Thoracic aorta (tissue), 2 donors: ENCODE data around the gene FIG4. TPM values are rescaled to one million over a fixed set of nuclear protein-coding genes. Genes with fewer than 3 reads are reported as not detected.
"Not testable (repeated sequence)": the region's sequence is repeated elsewhere in the genome, so short reads cannot be mapped to it uniquely, and the experiment has no call there.

Experiments
- ATAC-seq: fragments of 150-250 bp; one replicate; pipeline ENCODE4 v1.8.0; 2017; ENCODE audit warnings: low read depth; ENCODE audit not compliant: insufficient number of reproducible peaks, low FRiP score
- DNase-seq: peaks from one replicate; pipeline ENCODE4 v3.0.0-alpha.2; 2020; ENCODE audit warnings: low spot score
- H3K27ac ChIP-seq, 2 donors: fragments of 200-600 bp; sonication (generic); 1 replicate in 1 of 2; 2 replicates in 1 of 2; pipeline ENCODE4 v1.5.1; 2016; ENCODE audit warnings: mild to moderate bottlenecking in 2 of 2, moderate library complexity in 2 of 2
- H3K27me3 ChIP-seq: fragments of 200-600 bp; sonication (generic); replicated peaks from 2 replicates; pipeline ENCODE4 v1.6.0; 2016; ENCODE audit warnings: mild to moderate bottlenecking; ENCODE audit not compliant: insufficient read depth
- H3K36me3 ChIP-seq: fragments of 200-600 bp; sonication (generic); one replicate; pipeline ENCODE4 v1.5.1; 2016
- H3K4me1 ChIP-seq, 2 donors: fragments of 200-600 bp; sonication (generic); 1 replicate in 1 of 2; 2 replicates in 1 of 2; pipeline versions ENCODE4 v1.5.1 to v1.6.0; 2016; ENCODE audit warnings: low read depth in 2 of 2, mild to moderate bottlenecking in 1 of 2; ENCODE audit not compliant: control insufficient read depth in 1 of 2
- H3K4me3 ChIP-seq: fragments of 200-600 bp; sonication (generic); 2 replicates; pipeline ENCODE4 v1.5.1; 2016; ENCODE audit warnings: mild to moderate bottlenecking
- H3K9me3 ChIP-seq: fragments of 200-600 bp; sonication (generic); 2 replicates; pipeline ENCODE4 v1.5.1; 2016
- total RNA-seq, 2 donors: library from RNA; depleted of rRNA; stranded (reverse); fragments of >200 nt; gene quantifications; one replicate each; pipeline versions ENCODE4 v1.1.0 to v1.2.3, GENCODE V29; 2016
- TF ChIP-seq, protein P1 (sequence below): fragments of 200-600 bp; sonication (generic); IDR thresholded peaks from one replicate; pipeline ENCODE4 v1.5.1; 2019; ENCODE audit warnings: antibody characterized with exemption

The FIG4 gene
- total RNA-seq, 2 donors from 2014 or later = 12.9 to 49.5 TPM

- Histone ChIP-seq H3K27ac (no peak overlapping the region), H3K27me3 (no peaks in the 10 kb centered on the region)
Measured at GRCh38 chr6:109770779-109771178, 79.7 kb downstream of the FIG4 start.

DNA sequence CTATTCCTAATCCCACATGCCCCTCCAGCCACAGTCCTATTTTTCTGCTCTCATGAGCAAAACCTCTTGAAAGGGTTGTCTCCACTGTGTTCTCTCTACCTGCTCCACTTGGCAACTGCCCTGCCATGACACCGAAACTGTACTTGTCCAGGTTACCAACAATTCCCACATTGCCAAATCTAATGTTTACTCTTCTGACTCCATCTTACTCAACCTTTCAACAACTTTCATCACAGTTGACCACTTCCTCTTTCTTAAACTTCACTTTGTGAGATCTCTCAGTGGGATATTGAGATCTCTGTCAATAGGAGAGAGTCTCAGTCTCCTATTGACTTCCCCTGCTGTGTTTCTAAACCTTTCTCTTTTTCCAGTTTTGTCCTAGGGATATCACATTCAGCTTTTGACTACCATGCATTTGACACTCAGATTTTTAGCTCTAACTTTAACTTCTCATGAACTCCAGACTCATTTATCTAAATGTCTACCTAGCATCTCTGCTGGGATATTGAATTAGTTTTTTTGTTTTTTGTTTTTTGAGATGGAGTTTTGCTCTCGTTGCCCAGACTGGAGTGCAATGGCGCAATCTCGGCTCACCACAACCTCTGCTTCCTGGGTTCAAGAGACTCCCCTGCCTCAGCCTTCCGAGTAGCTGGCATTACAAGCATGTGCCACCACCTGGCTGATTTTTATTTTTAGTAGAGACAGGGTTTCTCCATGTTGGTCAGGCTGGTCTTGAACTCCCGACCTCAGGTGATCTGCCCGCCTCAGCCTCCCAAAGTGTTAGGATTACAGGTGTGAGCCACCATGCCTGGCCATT lies 81.1 kb downstream of the FIG4 start:
- ATAC-seq, H3K4me3 ChIP-seq, H3K27me3 ChIP-seq, H3K27ac ChIP-seq, H3K9me3 ChIP-seq, H3K36me3 ChIP-seq, DNase-seq: not testable (repeated sequence)
- H3K4me1 ChIP-seq = peaks cover 5 to 15% of the 10 kb centered on the region in 2 donors

More at GRCh38 chr6:109770779-109771178, 79.7 kb downstream of the FIG4 start:
- no peak for DNase-seq
- H3K4me3 ChIP-seq = no peak overlapping the region
- TF ChIP-seq, protein P1, sequence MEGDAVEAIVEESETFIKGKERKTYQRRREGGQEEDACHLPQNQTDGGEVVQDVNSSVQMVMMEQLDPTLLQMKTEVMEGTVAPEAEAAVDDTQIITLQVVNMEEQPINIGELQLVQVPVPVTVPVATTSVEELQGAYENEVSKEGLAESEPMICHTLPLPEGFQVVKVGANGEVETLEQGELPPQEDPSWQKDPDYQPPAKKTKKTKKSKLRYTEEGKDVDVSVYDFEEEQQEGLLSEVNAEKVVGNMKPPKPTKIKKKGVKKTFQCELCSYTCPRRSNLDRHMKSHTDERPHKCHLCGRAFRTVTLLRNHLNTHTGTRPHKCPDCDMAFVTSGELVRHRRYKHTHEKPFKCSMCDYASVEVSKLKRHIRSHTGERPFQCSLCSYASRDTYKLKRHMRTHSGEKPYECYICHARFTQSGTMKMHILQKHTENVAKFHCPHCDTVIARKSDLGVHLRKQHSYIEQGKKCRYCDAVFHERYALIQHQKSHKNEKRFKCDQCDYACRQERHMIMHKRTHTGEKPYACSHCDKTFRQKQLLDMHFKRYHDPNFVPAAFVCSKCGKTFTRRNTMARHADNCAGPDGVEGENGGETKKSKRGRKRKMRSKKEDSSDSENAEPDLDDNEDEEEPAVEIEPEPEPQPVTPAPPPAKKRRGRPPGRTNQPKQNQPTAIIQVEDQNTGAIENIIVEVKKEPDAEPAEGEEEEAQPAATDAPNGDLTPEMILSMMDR = no peak
- H3K4me1 ChIP-seq = peaks cover 5 to 15% of the 10 kb centered on the region in 2 donors
- no peaks in the 10 kb centered on the region for H3K9me3 ChIP-seq
- H3K36me3 ChIP-seq = no peaks in the 10 kb centered on the region
- ATAC-seq = no peak

DNA sequence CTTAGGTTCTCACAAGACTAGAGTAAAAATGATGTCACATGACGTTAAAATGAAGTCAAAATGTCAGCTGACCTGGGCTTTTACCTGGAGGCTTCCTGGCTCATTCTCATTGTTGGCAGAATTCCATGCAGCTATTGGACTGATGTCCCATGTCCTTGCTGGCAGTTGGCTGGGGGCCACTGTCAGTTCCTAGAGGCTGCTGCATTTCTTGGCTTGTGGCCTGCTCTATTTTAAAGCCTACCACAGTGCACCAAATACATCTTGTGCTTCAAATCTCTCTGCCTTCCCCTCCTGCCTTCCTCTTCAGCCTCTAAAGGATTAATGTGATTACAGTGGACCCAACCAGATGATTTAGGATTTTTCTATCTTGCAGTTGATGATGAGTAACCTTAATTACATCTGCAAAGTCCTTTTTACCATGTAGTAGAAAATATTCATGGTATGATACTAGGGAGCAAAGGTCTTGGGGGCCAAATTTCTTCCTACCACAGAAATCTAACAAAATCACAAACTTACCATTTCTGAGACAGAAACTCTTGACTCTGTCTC lies 81.9 kb downstream of the FIG4 start:
- ATAC-seq (no peak), DNase-seq (no peak)
- Histone ChIP-seq H3K4me1 (peaks cover 5 to 15% of the 10 kb centered on the region in 2 donors), H3K27ac (no peak overlapping the region), H3K27me3 (no peaks in the 10 kb centered on the region), H3K36me3 (no peaks in the 10 kb centered on the region), H3K9me3 (no peaks in the 10 kb centered on the region), H3K4me3 (no peak overlapping the region)
- TF ChIP-seq, protein P1 = no peak

GRCh38 chr6:109781001-109781400 lies 89.9 kb downstream of the FIG4 start:
- H3K27me3 ChIP-seq = no peaks in the 10 kb centered on the region

DNA sequence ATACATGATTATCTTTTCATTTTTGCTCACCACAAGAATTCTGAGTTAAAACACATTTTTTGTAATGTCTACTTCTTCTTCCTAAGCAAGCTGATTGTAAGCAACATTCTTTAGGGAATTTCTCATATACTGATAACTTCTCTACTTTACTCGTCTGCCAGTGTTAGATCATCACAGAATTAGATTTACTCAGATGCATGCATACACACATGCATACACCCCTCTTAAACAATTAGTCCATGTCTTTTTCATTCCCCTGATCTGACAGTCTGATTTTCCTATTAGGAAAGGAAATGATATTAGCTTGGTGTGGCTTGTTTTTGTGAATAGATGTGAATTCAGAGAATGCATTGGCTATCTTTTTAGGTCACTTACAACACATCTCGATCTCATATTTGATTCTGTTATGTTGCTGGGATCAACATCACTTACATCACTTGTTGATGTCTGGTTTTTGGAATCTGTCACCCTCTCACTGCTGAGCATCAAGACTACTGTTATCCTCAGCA lies 91.4 kb downstream of the FIG4 start:
- H3K9me3 ChIP-seq = no peaks in the 10 kb centered on the region
- DNase-seq = no peak
- H3K4me1 ChIP-seq = no peaks in the 10 kb centered on the region
- no peak overlapping the region for H3K4me3 ChIP-seq
- TF ChIP-seq, protein P1 = no peak
- H3K27ac ChIP-seq = no peak overlapping the region
- no peak for ATAC-seq
- peaks cover 7% of the 10 kb centered on the region for H3K36me3 ChIP-seq
- no peaks in the 10 kb centered on the region for H3K27me3 ChIP-seq

More at GRCh38 chr6:109781001-109781400, 89.9 kb downstream of the FIG4 start:
- Histone ChIP-seq H3K9me3 (no peaks in the 10 kb centered on the region), H3K36me3 (peaks cover 2% of the 10 kb centered on the region), H3K4me3 (no peak overlapping the region), H3K4me1 (no peaks in the 10 kb centered on the region), H3K27ac (no peak overlapping the region)
- ATAC-seq (no peak), DNase-seq (no peak)
- TF ChIP-seq, protein P1 = no peak
